ENCODE data around the gene SULT4A1.
A peak's percentile ranks its signal among the peaks of the same experiment; 100 is the strongest.

The SULT4A1 gene

GRCh38 chr22:43819421-43819921 lies 42.8 kb downstream of the SULT4A1 start:
- no peak overlapping the region for H2AFZ ChIP-seq (ENCODE audit: low read length)
- no peak overlapping the region for H2BK5ac ChIP-seq (ENCODE audit: low read length)
- H3K27ac ChIP-seq (replicated peaks; ENCODE audit: low read length) = no peak overlapping the region
- H3K18ac ChIP-seq (ENCODE audit: low read length) = no peak overlapping the region
- H3K4me2 ChIP-seq (ENCODE audit: insufficient read depth, low read length, poor library complexity, severe bottlenecking) = no peak overlapping the region
- peaks cover 0 to 8% of the 10 kb centered on the region in 2 donors for H3K36me3 ChIP-seq (replicated peaks in 1 of 2; ENCODE audit: control insufficient read depth in 2 of 2, insufficient read depth in 2 of 2, low read length in 2 of 2)
- no peak overlapping the region for H3K9ac ChIP-seq (ENCODE audit: low read depth, low read length, poor library complexity)
- H2BK120ac ChIP-seq (ENCODE audit: low read depth, low read length) = no peak overlapping the region
- H3K79me1 ChIP-seq (ENCODE audit: low read depth, low read length) = peaks cover 2% of the 10 kb centered on the region
- no peak for DNase-seq (ENCODE audit: low spot score)
- peaks cover 3 to 11% of the 10 kb centered on the region in 2 donors for H3K4me1 ChIP-seq (ENCODE audit: control insufficient read depth in 2 of 2, insufficient read depth in 1 of 2, low read depth in 1 of 2, low read length in 2 of 2)
- no peak overlapping the region for H4K8ac ChIP-seq (ENCODE audit: low read depth, low read length)
- H3K27me3 ChIP-seq (ENCODE audit: control insufficient read depth in 3 of 3, insufficient read depth in 3 of 3, low read depth in 1 of 3, low read length in 3 of 3) = no peaks in the 10 kb centered on the region
- H3K23ac ChIP-seq (ENCODE audit: low read depth, low read length, poor library complexity) = no peak overlapping the region
- no peak overlapping the region for H3K4ac ChIP-seq (ENCODE audit: low read length)
- peak overlapping the region in 1 of 2 donors; percentile 1 for H3K4me3 ChIP-seq (ENCODE audit: low read length in 2 of 2)
- no peak overlapping the region for H3K14ac ChIP-seq (ENCODE audit: low read length)
- peaks cover 0 to 6% of the 10 kb centered on the region in 2 donors for H3K9me3 ChIP-seq (replicated peaks in 1 of 2; ENCODE audit: control insufficient read depth in 2 of 2, insufficient read depth in 1 of 2, low read depth in 1 of 2, low read length in 2 of 2)
- no CpG with 5 or more reads among the region's 12 CpGs for WGBS, 2 donors (ENCODE audit: extremely low coverage in 2 of 2, insufficient read length in 2 of 2, insufficient replicate concordance in 1 of 2)
- no peak overlapping the region for H2BK15ac ChIP-seq (ENCODE audit: low read length)
- no peak overlapping the region for H2AK5ac ChIP-seq (ENCODE audit: low read depth, low read length)
- no peak overlapping the region for H4K91ac ChIP-seq (ENCODE audit: low read depth, low read length, poor library complexity)
- H2BK12ac ChIP-seq (ENCODE audit: low read length) = no peak overlapping the region

- DNase-seq (ENCODE audit: low spot score) = no peak
- Histone ChIP-seq H2AK5ac (ENCODE audit: low read depth, low read length) (no peak overlapping the region), H2BK12ac (ENCODE audit: low read length) (no peak overlapping the region), H3K4me2 (ENCODE audit: insufficient read depth, low read length, poor library complexity, severe bottlenecking) (no peak overlapping the region), H3K4me3 (ENCODE audit: low read length in 2 of 2) (peak overlapping the region in 1 of 2 donors; percentile 1), H3K9ac (ENCODE audit: low read depth, low read length, poor library complexity) (no peak overlapping the region), H2BK5ac (ENCODE audit: low read length) (no peak overlapping the region), H2AFZ (ENCODE audit: low read length) (no peak overlapping the region), H3K4me1 (ENCODE audit: control insufficient read depth in 2 of 2, insufficient read depth in 1 of 2, low read depth in 1 of 2, low read length in 2 of 2) (peaks cover 3 to 11% of the 10 kb centered on the region in 2 donors), H3K18ac (ENCODE audit: low read length) (no peak overlapping the region), H4K8ac (ENCODE audit: low read depth, low read length) (no peak overlapping the region), H3K14ac (ENCODE audit: low read length) (no peak overlapping the region), H3K79me1 (ENCODE audit: low read depth, low read length) (peaks cover 2% of the 10 kb centered on the region), H2BK120ac (ENCODE audit: low read depth, low read length) (no peak overlapping the region), H3K27me3 (ENCODE audit: control insufficient read depth in 3 of 3, insufficient read depth in 3 of 3, low read depth in 1 of 3, low read length in 3 of 3) (no peaks in the 10 kb centered on the region), H3K36me3 (replicated peaks in 1 of 2; ENCODE audit: control insufficient read depth in 2 of 2, insufficient read depth in 2 of 2, low read length in 2 of 2) (peaks cover 1 to 11% of the 10 kb centered on the region in 2 donors), H3K4ac (ENCODE audit: low read length) (no peak overlapping the region), H3K9me3 (replicated peaks in 1 of 2; ENCODE audit: control insufficient read depth in 2 of 2, insufficient read depth in 1 of 2, low read depth in 1 of 2, low read length in 2 of 2) (peaks cover 0 to 6% of the 10 kb centered on the region in 2 donors), H4K91ac (ENCODE audit: low read depth, low read length, poor library complexity) (no peak overlapping the region), H2BK15ac (ENCODE audit: low read length) (no peak overlapping the region), H3K23ac (ENCODE audit: low read depth, low read length, poor library complexity) (no peak overlapping the region), H3K27ac (replicated peaks; ENCODE audit: low read length) (no peak overlapping the region)
- no CpG with 5 or more reads among the region's 11 CpGs for WGBS, 2 donors (ENCODE audit: extremely low coverage in 2 of 2, insufficient read length in 2 of 2, insufficient replicate concordance in 1 of 2)
These were observed 43.3 kb downstream of the SULT4A1 start for GRCh38 chr22:43818981-43819380.

- H2BK5ac ChIP-seq (ENCODE audit: low read length) = no peak overlapping the region
- H3K4me1 ChIP-seq (ENCODE audit: control insufficient read depth in 2 of 2, insufficient read depth in 1 of 2, low read depth in 1 of 2, low read length in 2 of 2) = peaks cover 7 to 10% of the 10 kb centered on the region in 2 donors
- no peak overlapping the region for H3K4me3 ChIP-seq (ENCODE audit: low read length in 2 of 2)
- no peak overlapping the region for H3K14ac ChIP-seq (ENCODE audit: low read length)
- no peak overlapping the region for H4K91ac ChIP-seq (ENCODE audit: low read depth, low read length, poor library complexity)
- no peak overlapping the region for H3K4me2 ChIP-seq (ENCODE audit: insufficient read depth, low read length, poor library complexity, severe bottlenecking)
- H2BK15ac ChIP-seq (ENCODE audit: low read length) = no peak overlapping the region
- no peak overlapping the region for H3K23ac ChIP-seq (ENCODE audit: low read depth, low read length, poor library complexity)
- no peak overlapping the region for H3K9ac ChIP-seq (ENCODE audit: low read depth, low read length, poor library complexity)
- H3K79me1 ChIP-seq (ENCODE audit: low read depth, low read length) = peaks cover 8% of the 10 kb centered on the region
- H2BK120ac ChIP-seq (ENCODE audit: low read depth, low read length) = no peak overlapping the region
- H3K27ac ChIP-seq (replicated peaks; ENCODE audit: low read length) = no peak overlapping the region
- no peak overlapping the region for H3K18ac ChIP-seq (ENCODE audit: low read length)
- DNase-seq (ENCODE audit: low spot score) = no peak
- H3K9me3 ChIP-seq (replicated peaks in 1 of 2; ENCODE audit: control insufficient read depth in 2 of 2, insufficient read depth in 1 of 2, low read depth in 1 of 2, low read length in 2 of 2) = peaks cover 0 to 6% of the 10 kb centered on the region in 2 donors
- no peak overlapping the region for H2BK12ac ChIP-seq (ENCODE audit: low read length)
- WGBS, 2 donors (ENCODE audit: extremely low coverage in 2 of 2, insufficient read length in 2 of 2, insufficient replicate concordance in 1 of 2) = no CpG with 5 or more reads among the region's 9 CpGs
- no peak overlapping the region for H3K4ac ChIP-seq (ENCODE audit: low read length)
- no peak overlapping the region for H4K8ac ChIP-seq (ENCODE audit: low read depth, low read length)
- H3K36me3 ChIP-seq (replicated peaks in 1 of 2; ENCODE audit: control insufficient read depth in 2 of 2, insufficient read depth in 2 of 2, low read length in 2 of 2) = peaks cover 1 to 11% of the 10 kb centered on the region in 2 donors
- no peaks in the 10 kb centered on the region for H3K27me3 ChIP-seq (ENCODE audit: control insufficient read depth in 3 of 3, insufficient read depth in 3 of 3, low read depth in 1 of 3, low read length in 3 of 3)
- H2AFZ ChIP-seq (ENCODE audit: low read length) = no peak overlapping the region
- no peak overlapping the region for H2AK5ac ChIP-seq (ENCODE audit: low read depth, low read length)
These were observed 44.9 kb downstream of the SULT4A1 start for GRCh38 chr22:43817402-43817801.

GRCh38 chr22:43814264-43814663 lies 48.0 kb downstream of the SULT4A1 start:
- H4K91ac ChIP-seq (ENCODE audit: low read depth, low read length, poor library complexity) = no peak overlapping the region
- H3K18ac ChIP-seq (ENCODE audit: low read length) = no peak overlapping the region
- no peaks in the 10 kb centered on the region for H3K27me3 ChIP-seq (ENCODE audit: control insufficient read depth in 3 of 3, insufficient read depth in 3 of 3, low read depth in 1 of 3, low read length in 3 of 3)
- no peak overlapping the region for H3K9ac ChIP-seq (ENCODE audit: low read depth, low read length, poor library complexity)
- H3K23ac ChIP-seq (ENCODE audit: low read depth, low read length, poor library complexity) = no peak overlapping the region
- no peak overlapping the region for H4K8ac ChIP-seq (ENCODE audit: low read depth, low read length)
- no peak overlapping the region for H3K14ac ChIP-seq (ENCODE audit: low read length)
- WGBS, 2 donors (ENCODE audit: extremely low coverage in 2 of 2, insufficient read length in 2 of 2, insufficient replicate concordance in 1 of 2) = no CpG with 5 or more reads among the region's 5 CpGs
- no peak overlapping the region for H3K4me3 ChIP-seq (ENCODE audit: low read length in 2 of 2)
- no peak overlapping the region for H2AK5ac ChIP-seq (ENCODE audit: low read depth, low read length)
- peaks cover 7 to 13% of the 10 kb centered on the region in 2 donors for H3K4me1 ChIP-seq (ENCODE audit: control insufficient read depth in 2 of 2, insufficient read depth in 1 of 2, low read depth in 1 of 2, low read length in 2 of 2)
- no peak for DNase-seq (ENCODE audit: low spot score)
- H2AFZ ChIP-seq (ENCODE audit: low read length) = no peak overlapping the region
- peaks cover 1 to 11% of the 10 kb centered on the region in 2 donors for H3K36me3 ChIP-seq (replicated peaks in 1 of 2; ENCODE audit: control insufficient read depth in 2 of 2, insufficient read depth in 2 of 2, low read length in 2 of 2)
- H2BK12ac ChIP-seq (ENCODE audit: low read length) = no peak overlapping the region
- no peak overlapping the region for H3K4ac ChIP-seq (ENCODE audit: low read length)
- H3K27ac ChIP-seq (replicated peaks; ENCODE audit: low read length) = no peak overlapping the region
- H2BK5ac ChIP-seq (ENCODE audit: low read length) = no peak overlapping the region
- no peak overlapping the region for H3K4me2 ChIP-seq (ENCODE audit: insufficient read depth, low read length, poor library complexity, severe bottlenecking)
- no peaks in the 10 kb centered on the region for H3K9me3 ChIP-seq (replicated peaks in 1 of 2; ENCODE audit: control insufficient read depth in 2 of 2, insufficient read depth in 1 of 2, low read depth in 1 of 2, low read length in 2 of 2)
- no peak overlapping the region for H2BK15ac ChIP-seq (ENCODE audit: low read length)
- peaks cover 6% of the 10 kb centered on the region for H3K79me1 ChIP-seq (ENCODE audit: low read depth, low read length)
- no peak overlapping the region for H2BK120ac ChIP-seq (ENCODE audit: low read depth, low read length)
